ENCODE results near the gene RFXANK.

Gene RFXANK

DNA sequence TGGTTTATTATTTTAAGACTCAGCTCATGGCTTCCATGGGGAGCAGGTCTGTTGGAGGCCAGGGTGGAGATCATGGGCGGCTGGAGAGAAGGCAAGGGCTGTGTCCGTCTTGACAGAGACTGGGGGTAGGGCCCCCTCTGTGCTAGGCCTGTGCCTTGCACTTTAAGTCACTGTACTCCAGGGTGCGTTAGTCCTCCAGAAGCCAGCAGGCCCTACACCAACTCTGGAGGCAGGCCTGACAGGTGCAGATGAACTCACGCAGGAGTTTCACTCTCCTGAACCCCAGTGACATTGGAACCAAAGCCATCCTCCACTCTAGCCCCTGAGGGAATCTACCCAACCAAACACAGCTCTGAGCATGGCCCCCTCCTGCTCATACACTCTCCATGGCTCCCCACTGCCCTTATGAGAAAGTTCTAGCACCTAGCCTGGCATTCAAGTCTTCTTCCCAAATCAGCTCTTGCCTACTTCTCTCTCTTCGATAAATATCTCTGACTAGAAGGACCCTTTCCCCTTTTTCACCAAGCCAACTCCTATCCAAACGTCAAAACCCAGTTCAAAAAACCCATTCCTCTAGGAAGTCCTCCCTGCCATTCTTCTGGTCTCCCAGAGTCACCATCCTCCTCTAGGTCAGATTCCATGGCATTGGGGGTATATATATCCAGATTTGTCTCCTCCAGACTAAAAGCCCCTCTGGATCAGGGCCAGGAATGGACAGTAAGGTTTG lies 37.1 kb upstream of the RFXANK start:
- no peaks in the 10 kb centered on the region for H3K9me3 ChIP-seq (ENCODE audit: insufficient read depth, low read depth, low read length)
- 86% methylated on average over 6 of the region's 6 CpGs for WGBS
- no peak overlapping the region for H3K27ac ChIP-seq (ENCODE audit: low read depth, low read length)
- no peaks in the 10 kb centered on the region for H3K27me3 ChIP-seq (ENCODE audit: insufficient read depth, low read length)
- no peak overlapping the region for H3K9ac ChIP-seq (ENCODE audit: low read depth, low read length)
- no peaks in the 10 kb centered on the region for H3K4me1 ChIP-seq (ENCODE audit: insufficient read depth, low read length)
- H3K4me3 ChIP-seq (ENCODE audit: low read length), result no peak overlapping the region
- H3K36me3 ChIP-seq (ENCODE audit: insufficient read depth, low read length), result no peaks in the 10 kb centered on the region

DNA sequence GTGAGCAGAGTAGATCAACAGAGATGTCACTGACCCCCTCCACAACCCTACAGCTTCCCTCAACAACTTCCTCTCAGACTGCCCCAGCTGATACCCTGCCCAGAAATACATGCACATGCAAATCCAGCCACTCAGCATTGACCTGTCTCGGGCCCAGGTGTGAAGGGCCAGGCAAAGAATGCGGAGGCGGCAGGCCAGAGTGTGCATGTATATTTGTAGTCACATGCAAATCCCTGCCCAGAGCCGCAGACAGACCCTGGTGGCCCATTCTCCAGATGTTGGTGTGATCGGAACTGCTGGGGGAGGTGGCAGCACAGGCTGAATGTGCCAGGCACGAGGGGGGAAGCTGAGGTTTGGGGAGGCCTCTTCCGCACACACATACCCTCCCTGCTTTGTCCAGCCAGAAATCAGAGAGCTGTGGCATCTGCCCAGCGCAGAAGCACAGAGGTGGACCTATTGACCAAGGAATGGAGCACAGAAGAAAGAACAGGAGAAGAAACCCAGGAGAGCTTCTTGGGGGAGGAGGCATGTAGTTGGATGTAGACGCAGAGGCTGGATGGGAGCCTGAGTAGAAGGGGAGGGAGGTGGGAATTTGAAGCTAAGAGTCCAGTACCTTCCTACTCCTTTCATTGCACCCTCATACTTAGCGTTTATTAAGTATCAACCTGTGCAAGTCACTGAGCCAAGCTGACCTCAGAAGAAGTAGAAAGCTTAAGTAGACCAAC lies 36.4 kb upstream of the RFXANK start:
- Histone ChIP-seq H3K27me3 (ENCODE audit: insufficient read depth, low read length) (no peaks in the 10 kb centered on the region), H3K4me3 (ENCODE audit: low read length) (no peak overlapping the region), H3K27ac (ENCODE audit: low read depth, low read length) (no peak overlapping the region), H3K36me3 (ENCODE audit: insufficient read depth, low read length) (no peaks in the 10 kb centered on the region), H3K9ac (ENCODE audit: low read depth, low read length) (no peak overlapping the region), H3K4me1 (ENCODE audit: insufficient read depth, low read length) (no peaks in the 10 kb centered on the region), H3K9me3 (ENCODE audit: insufficient read depth, low read depth, low read length) (no peaks in the 10 kb centered on the region)
- WGBS, result 89% methylated on average over 10 of the region's 10 CpGs

DNA sequence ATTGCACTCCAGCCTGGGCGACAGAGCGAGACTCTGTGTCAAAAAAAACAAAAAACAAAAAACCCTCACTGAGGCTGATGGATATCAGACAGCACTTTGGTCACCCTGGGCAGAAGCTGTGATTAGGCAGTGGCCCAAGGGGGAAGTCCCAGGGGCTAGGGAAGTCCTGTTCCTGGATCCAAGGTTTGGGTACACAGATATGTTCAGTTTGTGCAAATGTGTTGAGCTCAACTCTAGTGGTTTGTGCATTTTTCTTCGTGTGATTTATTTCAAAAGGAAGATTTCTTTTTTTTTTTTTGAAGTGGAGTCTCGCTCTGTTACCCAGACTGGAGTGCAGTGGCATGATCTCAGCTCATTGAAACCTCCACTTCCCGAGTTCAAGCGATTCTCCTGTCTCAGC lies 34.2 kb upstream of the RFXANK start:
- H3K4me1 ChIP-seq (ENCODE audit: insufficient read depth, low read length), result no peaks in the 10 kb centered on the region
- 88% methylated on average over 6 of the region's 6 CpGs for WGBS
- no peak overlapping the region for H3K27ac ChIP-seq (ENCODE audit: low read depth, low read length)
- no peaks in the 10 kb centered on the region for H3K27me3 ChIP-seq (ENCODE audit: insufficient read depth, low read length)
- H3K4me3 ChIP-seq (ENCODE audit: low read length), result no peak overlapping the region
- H3K36me3 ChIP-seq (ENCODE audit: insufficient read depth, low read length), result no peaks in the 10 kb centered on the region
- H3K9ac ChIP-seq (ENCODE audit: low read depth, low read length), result no peak overlapping the region
- H3K9me3 ChIP-seq (ENCODE audit: insufficient read depth, low read depth, low read length), result no peaks in the 10 kb centered on the region

DNA sequence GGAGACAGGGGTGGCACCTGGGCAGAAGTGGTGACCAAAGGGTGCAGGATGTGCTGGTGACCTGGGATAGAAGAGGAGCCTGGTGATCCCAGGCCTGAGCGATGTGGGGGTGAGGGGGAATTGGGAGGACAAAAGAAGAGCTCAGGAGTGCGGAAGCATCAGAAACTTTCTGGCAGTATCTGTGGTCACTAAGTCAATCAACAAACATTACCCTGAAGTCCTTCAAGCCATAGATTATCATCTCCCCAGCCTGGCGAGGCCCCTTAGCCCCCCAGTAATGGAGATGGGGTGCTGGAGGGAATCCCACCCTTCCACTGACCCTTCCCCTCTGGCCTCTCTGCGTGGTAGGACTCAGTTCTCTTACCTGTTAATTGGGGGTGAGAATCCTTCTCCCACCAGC lies 32.5 kb upstream of the RFXANK start:
- Histone ChIP-seq H3K27me3 (ENCODE audit: insufficient read depth, low read length) (no peaks in the 10 kb centered on the region), H3K36me3 (ENCODE audit: insufficient read depth, low read length) (no peaks in the 10 kb centered on the region), H3K9me3 (ENCODE audit: insufficient read depth, low read depth, low read length) (no peaks in the 10 kb centered on the region), H3K4me1 (ENCODE audit: insufficient read depth, low read length) (no peaks in the 10 kb centered on the region), H3K4me3 (ENCODE audit: low read length) (no peak overlapping the region), H3K9ac (ENCODE audit: low read depth, low read length) (no peak overlapping the region), H3K27ac (ENCODE audit: low read depth, low read length) (no peak overlapping the region)
- 100% methylated on average over 3 of the region's 4 CpGs for WGBS

DNA sequence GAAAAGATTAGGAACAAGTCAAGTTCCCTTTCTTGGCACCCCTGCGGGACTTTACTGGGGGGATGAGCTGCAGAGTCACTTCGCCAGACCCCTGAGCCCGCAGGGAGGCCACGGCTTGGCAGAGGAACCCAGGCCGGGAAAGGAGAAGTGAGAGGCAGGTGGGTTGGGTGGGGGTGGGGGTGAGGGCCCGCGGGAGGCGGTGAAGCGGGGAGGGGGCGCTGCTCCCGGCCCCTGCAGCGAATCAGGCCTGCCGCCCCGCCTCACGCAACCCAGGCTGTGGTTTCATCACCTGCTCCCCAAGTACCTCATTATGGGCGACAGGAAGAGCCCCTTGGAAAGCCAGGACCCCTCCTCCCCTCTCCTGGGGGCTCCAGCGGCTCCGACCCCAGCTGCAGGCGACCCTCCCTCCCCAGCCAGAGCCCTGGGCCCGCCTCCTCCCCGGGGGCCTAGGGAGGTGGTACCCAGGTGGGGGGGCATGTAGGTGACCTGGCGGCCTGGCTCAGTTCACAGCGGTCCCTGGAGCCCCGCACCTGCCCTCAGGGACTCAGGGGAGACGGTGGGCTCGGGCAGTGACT lies 31.5 kb upstream of the RFXANK start:
- no peaks in the 10 kb centered on the region for H3K27me3 ChIP-seq (ENCODE audit: insufficient read depth, low read length)
- H3K4me1 ChIP-seq (ENCODE audit: insufficient read depth, low read length), result no peaks in the 10 kb centered on the region
- 56% methylated on average over 26 of the region's 26 CpGs for WGBS
- no peak overlapping the region for H3K4me3 ChIP-seq (ENCODE audit: low read length)
- H3K27ac ChIP-seq (ENCODE audit: low read depth, low read length), result peak overlapping the region; percentile 64; the same call in 1 of the 2 replicates
- H3K9ac ChIP-seq (ENCODE audit: low read depth, low read length), result peak overlapping the region; percentile 67
- no peaks in the 10 kb centered on the region for H3K36me3 ChIP-seq (ENCODE audit: insufficient read depth, low read length)
- H3K9me3 ChIP-seq (ENCODE audit: insufficient read depth, low read depth, low read length), result no peaks in the 10 kb centered on the region

DNA sequence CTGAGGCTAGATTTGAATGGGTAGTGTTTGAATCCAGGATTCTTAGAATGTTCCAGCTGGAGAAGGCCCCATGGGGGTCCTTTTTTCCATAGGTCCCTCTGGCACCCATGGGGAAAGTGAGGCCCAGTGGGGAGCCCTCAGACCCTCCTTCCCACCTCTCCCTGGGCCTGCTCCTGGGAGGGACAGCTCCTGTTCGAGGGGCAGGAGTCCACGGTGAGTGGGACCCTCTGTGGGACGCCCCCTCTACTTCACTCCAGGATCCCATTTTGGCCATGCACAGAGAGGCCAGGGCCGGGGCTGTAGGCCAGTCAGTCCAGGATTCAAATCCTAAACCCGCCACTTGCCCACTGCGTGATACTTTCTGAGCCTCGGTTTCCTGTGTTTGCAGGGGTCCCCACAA lies 29.6 kb upstream of the RFXANK start:
- Histone ChIP-seq H3K27ac (ENCODE audit: low read depth, low read length) (no peak overlapping the region), H3K4me1 (ENCODE audit: insufficient read depth, low read length) (no peaks in the 10 kb centered on the region)
- 92% methylated on average over 7 of the region's 7 CpGs for WGBS

DNA sequence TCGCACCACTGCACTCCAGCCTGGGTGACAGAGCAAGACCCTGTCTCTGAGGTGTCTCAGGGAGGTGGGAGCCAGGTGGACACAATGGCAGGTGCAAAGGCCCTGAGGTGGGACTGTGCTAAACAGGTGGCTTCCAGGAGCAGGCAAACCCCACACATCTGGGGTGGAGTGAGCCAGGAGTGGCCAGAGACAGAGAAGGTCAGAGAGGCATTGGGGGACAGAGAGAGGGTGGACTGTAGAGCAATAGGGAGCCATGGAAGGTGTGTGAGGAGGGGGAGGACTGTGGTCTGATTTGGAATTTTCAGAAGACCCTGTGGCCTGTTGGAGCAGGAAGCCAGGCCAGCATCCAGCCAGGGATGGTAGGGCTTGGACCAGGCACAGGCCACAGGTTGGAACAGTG lies 26.7 kb upstream of the RFXANK start:
- peaks cover 16% of the 10 kb centered on the region for H3K27me3 ChIP-seq (ENCODE audit: insufficient read depth, low read length)
- H3K9me3 ChIP-seq (ENCODE audit: insufficient read depth, low read depth, low read length), result no peaks in the 10 kb centered on the region
- no peak overlapping the region for H3K9ac ChIP-seq (ENCODE audit: low read depth, low read length)
- H3K27ac ChIP-seq (ENCODE audit: low read depth, low read length), result no peak overlapping the region
- WGBS, result 96% methylated on average over 1 of the region's 1 CpG
- no peaks in the 10 kb centered on the region for H3K36me3 ChIP-seq (ENCODE audit: insufficient read depth, low read length)
- H3K4me1 ChIP-seq (ENCODE audit: insufficient read depth, low read length), result no peaks in the 10 kb centered on the region
- no peak overlapping the region for H3K4me3 ChIP-seq (ENCODE audit: low read length)

More for the DNA sequence above, 29.6 kb upstream of the RFXANK start:
- H3K36me3 ChIP-seq (ENCODE audit: insufficient read depth, low read length), result no peaks in the 10 kb centered on the region
- H3K9ac ChIP-seq (ENCODE audit: low read depth, low read length), result no peak overlapping the region
- H3K4me3 ChIP-seq (ENCODE audit: low read length), result no peak overlapping the region
- no peaks in the 10 kb centered on the region for H3K27me3 ChIP-seq (ENCODE audit: insufficient read depth, low read length)
- no peaks in the 10 kb centered on the region for H3K9me3 ChIP-seq (ENCODE audit: insufficient read depth, low read depth, low read length)

DNA sequence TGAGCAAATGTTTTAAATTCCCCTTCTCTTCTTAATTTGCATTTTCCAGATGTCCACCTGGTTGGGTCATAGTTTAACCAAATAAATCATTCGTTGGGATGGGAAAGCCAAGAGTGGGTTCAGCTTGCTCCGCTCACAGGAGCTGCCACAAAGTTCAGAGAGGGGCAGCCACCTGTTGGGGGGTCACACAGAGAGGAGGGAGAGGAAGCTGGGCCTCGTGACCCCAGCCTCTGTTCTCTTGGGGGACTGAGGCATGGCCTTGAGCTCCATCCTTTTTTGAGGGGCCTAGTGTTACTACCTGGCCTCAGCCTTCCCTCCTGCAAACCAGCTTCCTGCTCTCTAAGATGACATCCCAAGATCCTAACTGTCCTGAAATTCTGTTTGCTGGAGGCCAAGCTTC lies 24.4 kb upstream of the RFXANK start:
- Histone ChIP-seq H3K36me3 (ENCODE audit: insufficient read depth, low read length) (no peaks in the 10 kb centered on the region), H3K27ac (ENCODE audit: low read depth, low read length) (no peak overlapping the region), H3K4me3 (ENCODE audit: low read length) (no peak overlapping the region), H3K9ac (ENCODE audit: low read depth, low read length) (no peak overlapping the region), H3K9me3 (ENCODE audit: insufficient read depth, low read depth, low read length) (no peaks in the 10 kb centered on the region), H3K4me1 (ENCODE audit: insufficient read depth, low read length) (no peaks in the 10 kb centered on the region; the same call in 1 of the 2 replicates), H3K27me3 (ENCODE audit: insufficient read depth, low read length) (peaks cover 26% of the 10 kb centered on the region)
- WGBS, result 75% methylated on average over 3 of the region's 3 CpGs

DNA sequence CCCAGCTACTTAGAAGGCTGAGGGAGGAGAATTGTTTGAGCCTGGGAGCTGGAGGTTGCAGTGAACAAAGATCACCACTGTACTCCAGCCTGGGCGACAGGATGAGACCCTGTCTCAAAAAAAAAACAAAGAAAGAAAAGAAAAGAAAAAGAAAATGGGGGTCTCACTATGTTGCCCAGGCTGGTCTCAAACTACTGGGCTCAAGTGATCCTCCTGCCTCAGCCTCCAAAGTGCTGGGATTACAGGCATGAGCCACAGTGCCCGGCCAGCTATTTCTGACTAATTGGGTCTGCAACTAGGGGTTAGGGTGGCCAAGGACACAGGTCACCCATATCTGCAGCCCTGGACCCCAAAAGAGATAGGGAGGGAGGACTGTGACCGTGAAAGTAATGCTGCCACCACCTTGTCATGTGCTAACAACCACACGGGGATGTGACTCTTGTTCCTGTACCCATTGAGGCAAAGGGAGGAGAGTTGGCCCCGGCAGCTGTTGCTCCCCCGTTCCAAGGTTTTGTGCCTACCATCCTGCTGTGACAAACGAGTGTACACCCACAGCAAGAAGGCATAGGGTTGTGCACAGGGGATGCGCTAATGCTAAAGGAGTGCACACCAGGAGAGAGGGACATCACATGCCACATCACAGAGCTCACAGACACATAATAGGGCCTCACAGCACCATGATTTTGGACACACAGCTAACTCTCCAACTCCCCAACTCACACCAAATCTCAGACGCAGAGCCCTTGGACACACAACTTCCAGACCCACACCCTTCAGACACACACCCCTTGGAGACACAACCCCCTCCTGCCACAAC lies 22.6 kb upstream of the RFXANK start:
- WGBS, result 74% methylated on average over 9 of the region's 9 CpGs

DNA sequence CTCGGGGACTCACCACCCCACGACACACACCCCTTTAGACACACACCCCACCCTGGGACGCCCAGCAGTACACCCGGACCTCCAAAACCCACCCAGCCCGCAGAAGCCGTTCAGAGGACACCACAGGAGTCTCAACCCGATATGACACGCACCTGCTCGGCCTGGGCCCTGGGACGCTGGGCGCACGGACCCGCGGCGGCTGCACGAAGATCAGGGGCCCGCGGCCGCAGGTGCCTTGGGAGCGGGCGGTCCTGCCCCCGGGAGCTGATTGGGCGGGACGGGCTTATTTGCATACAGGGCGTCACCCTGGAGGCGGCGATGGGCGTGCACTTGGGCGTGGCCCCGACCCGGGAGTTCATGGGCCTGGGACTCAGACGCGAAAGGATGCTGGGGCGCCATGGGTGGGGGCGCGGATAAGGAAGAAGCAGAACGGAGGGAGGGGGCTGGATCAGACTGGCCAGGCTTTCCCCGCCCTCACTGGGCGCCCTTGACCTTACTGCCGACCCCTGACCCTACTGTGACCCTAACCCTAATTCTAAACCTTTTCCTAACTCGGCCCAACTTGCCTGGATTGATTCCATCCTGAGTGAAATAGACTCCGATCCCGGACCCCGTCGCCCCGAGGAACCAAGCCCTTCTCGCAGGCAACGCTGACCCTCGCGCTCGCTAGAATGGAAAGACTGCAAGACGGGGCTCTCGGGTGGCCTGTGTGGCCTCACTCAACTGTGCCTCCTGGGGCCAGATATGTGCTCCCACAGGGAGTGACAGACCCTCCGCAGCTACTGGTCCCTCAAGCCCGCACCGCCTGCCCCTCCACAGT lies 21.8 kb upstream of the RFXANK start, which contains the start of gene MEF2B:
Gene MEF2B (minus strand): TSS at position 211 of the 820 bp plus-strand sequence. CDS start 19,528 bp downstream, outside the sequence.
- H3K4me3 ChIP-seq (ENCODE audit: low read length), result peak within 1 kb of the TSS; percentile 48

More for the DNA sequence above, 22.6 kb upstream of the RFXANK start:
- H3K36me3 ChIP-seq (ENCODE audit: insufficient read depth, low read length), result no peaks in the 10 kb centered on the region
- H3K27me3 ChIP-seq (ENCODE audit: insufficient read depth, low read length), result peaks cover 26% of the 10 kb centered on the region
- H3K4me1 ChIP-seq (ENCODE audit: insufficient read depth, low read length), result no peaks in the 10 kb centered on the region; the same call in 1 of the 2 replicates
- peak overlapping the region; percentile 48 for H3K4me3 ChIP-seq (ENCODE audit: low read length)
- no peak overlapping the region for H3K9ac ChIP-seq (ENCODE audit: low read depth, low read length)
- no peak overlapping the region for H3K27ac ChIP-seq (ENCODE audit: low read depth, low read length)
- no peaks in the 10 kb centered on the region for H3K9me3 ChIP-seq (ENCODE audit: insufficient read depth, low read depth, low read length)

More for the DNA sequence above, 21.8 kb upstream of the RFXANK start, which contains the start of gene MEF2B:
- WGBS, result 14% methylated on average over 56 of the region's 56 CpGs
- Histone ChIP-seq H3K4me1 (ENCODE audit: insufficient read depth, low read length) (no peaks in the 10 kb centered on the region; the same call in 1 of the 2 replicates), H3K27me3 (ENCODE audit: insufficient read depth, low read length) (peaks cover 26% of the 10 kb centered on the region), H3K27ac (ENCODE audit: low read depth, low read length) (no peak within 1 kb of the TSS), H3K9ac (ENCODE audit: low read depth, low read length) (no peak within 1 kb of the TSS), H3K36me3 (ENCODE audit: insufficient read depth, low read length) (no peaks in the 10 kb centered on the region), H3K9me3 (ENCODE audit: insufficient read depth, low read depth, low read length) (no peaks in the 10 kb centered on the region)
